Measurements from ENCODE around the gene FAM120B. TPM values are rescaled to one million over a fixed set of nuclear protein-coding genes. Genes with fewer than 3 reads are reported as not detected.

The FAM120B gene
- total RNA-seq, 1 experiment from 2014 or later = 16.7 TPM

DNA sequence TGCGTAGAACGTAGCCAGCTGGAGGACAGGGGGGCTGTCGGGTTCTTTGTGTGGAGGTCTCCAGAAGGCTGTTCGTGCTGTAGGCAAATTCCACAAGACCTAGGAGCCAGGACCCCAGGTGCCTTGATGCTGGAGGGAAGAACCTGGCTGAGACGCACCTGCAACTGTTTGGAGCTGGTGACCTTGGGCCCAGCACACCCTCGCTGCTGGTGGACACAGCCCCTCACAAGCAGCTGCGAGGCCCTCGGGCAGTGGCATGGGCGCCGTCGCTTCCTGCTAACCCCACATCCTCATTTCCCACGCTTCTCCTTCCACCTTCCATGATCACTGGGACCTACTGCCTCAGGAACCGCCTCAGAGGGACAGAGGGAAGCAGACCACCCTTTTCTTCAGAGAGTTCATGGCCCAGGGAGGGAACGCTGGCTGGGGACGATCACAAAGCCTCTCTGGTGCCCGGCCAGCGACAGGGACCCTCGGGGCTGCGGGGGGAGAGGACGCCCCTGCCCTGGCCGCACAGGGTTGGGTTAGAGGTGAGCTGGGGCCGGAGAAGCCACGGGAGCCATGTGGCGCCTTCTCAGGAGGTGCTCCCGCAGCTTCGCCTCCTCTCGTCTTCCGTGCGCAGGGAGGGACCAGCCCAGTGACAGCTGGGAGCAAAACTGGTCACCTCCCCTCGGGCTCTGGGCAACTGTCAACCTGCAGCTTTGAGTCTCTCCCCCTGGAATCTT, 34.1 kb upstream of the FAM120B start:
- H3K27ac Mint-ChIP-seq = no peak overlapping the region
- Histone ChIP-seq H4K91ac (ENCODE audit: insufficient read length, low read depth, low read length) (no peak overlapping the region), H2AFZ (ENCODE audit: low read length) (no peak overlapping the region), H3K79me1 (ENCODE audit: insufficient read depth, low read depth, low read length, poor library complexity, severe bottlenecking) (no peaks in the 10 kb centered on the region), H2AK5ac (ENCODE audit: insufficient read length, low read length) (no peak overlapping the region), H2BK20ac (ENCODE audit: low read depth, low read length, poor library complexity, severe bottlenecking) (no peak overlapping the region), H3K4me2 (ENCODE audit: insufficient read depth, insufficient read length, low read length) (no peak overlapping the region), H3T11ph (ENCODE audit: low read length) (no peak overlapping the region), H4K20me1 (ENCODE audit: control insufficient read depth, insufficient read depth, insufficient read length) (no peaks in the 10 kb centered on the region), H3K9me3 (ENCODE audit: control insufficient read depth, low read depth, low read length) (no peaks in the 10 kb centered on the region), H3K23ac (ENCODE audit: insufficient read length, low read depth, low read length) (no peak overlapping the region), H3K4ac (ENCODE audit: low read depth, low read length) (no peak overlapping the region), H3K56ac (ENCODE audit: insufficient read length, low read depth, low read length) (no peak overlapping the region), H3K18ac (ENCODE audit: insufficient read length, low read depth, low read length) (no peak overlapping the region), H2BK12ac (ENCODE audit: insufficient read length, low read depth, low read length) (no peak overlapping the region), H3K9ac (ENCODE audit: extremely low read depth, insufficient read length, low read length) (no peak overlapping the region), H3K27ac (ENCODE audit: insufficient read length, low read depth, low read length) (no peak overlapping the region), H4K8ac (replicated peaks; ENCODE audit: insufficient read length, low read depth, low read length) (no peak overlapping the region), H4K5ac (ENCODE audit: insufficient read length, low read depth, low read length) (no peak overlapping the region), H2BK120ac (ENCODE audit: low read depth, low read length, poor library complexity, severe bottlenecking) (no peak overlapping the region), H3K4me1 (ENCODE audit: insufficient read depth, low read length) (no peaks in the 10 kb centered on the region), H3K14ac (ENCODE audit: insufficient read depth, low read length) (no peak overlapping the region; the same call in 1 of the 2 replicates), H3K23me2 (ENCODE audit: insufficient read length, low read depth, low read length, poor library complexity, severe bottlenecking) (no peaks in the 10 kb centered on the region), H2BK5ac (ENCODE audit: insufficient read length, low read length) (no peak overlapping the region), H2BK15ac (ENCODE audit: low read depth, low read length) (no peak overlapping the region), H3K27me3 (ENCODE audit: insufficient read depth, low read length) (no peaks in the 10 kb centered on the region), H3K79me2 (ENCODE audit: insufficient read depth, low read length) (no peaks in the 10 kb centered on the region)
- no CpG with 5 or more reads among the region's 30 CpGs for WGBS (ENCODE audit: extremely low coverage, insufficient read length, low lambda C conversion rate)
- no peak overlapping the region for H3K4me3 Mint-ChIP-seq
- peaks cover 16% of the 10 kb centered on the region for H3K27me3 Mint-ChIP-seq (ENCODE audit: low read depth)
- DNase-seq = no peak
- peaks cover 15 to 20% of the 10 kb centered on the region in 2 experiments for H3K4me1 Mint-ChIP-seq
- H3K36me3 Mint-ChIP-seq (ENCODE audit: insufficient read depth in 1 of 3, low read depth in 3 of 3) = no peaks in the 10 kb centered on the region
- TF ChIP-seq, protein P1, sequence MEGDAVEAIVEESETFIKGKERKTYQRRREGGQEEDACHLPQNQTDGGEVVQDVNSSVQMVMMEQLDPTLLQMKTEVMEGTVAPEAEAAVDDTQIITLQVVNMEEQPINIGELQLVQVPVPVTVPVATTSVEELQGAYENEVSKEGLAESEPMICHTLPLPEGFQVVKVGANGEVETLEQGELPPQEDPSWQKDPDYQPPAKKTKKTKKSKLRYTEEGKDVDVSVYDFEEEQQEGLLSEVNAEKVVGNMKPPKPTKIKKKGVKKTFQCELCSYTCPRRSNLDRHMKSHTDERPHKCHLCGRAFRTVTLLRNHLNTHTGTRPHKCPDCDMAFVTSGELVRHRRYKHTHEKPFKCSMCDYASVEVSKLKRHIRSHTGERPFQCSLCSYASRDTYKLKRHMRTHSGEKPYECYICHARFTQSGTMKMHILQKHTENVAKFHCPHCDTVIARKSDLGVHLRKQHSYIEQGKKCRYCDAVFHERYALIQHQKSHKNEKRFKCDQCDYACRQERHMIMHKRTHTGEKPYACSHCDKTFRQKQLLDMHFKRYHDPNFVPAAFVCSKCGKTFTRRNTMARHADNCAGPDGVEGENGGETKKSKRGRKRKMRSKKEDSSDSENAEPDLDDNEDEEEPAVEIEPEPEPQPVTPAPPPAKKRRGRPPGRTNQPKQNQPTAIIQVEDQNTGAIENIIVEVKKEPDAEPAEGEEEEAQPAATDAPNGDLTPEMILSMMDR (conservative IDR thresholded peaks at IDR 0.05) = no peak
- no peaks in the 10 kb centered on the region for H3K9me3 Mint-ChIP-seq

Measured in H9 (cell line).